ENCODE results near the gene EHD4.

DNA sequence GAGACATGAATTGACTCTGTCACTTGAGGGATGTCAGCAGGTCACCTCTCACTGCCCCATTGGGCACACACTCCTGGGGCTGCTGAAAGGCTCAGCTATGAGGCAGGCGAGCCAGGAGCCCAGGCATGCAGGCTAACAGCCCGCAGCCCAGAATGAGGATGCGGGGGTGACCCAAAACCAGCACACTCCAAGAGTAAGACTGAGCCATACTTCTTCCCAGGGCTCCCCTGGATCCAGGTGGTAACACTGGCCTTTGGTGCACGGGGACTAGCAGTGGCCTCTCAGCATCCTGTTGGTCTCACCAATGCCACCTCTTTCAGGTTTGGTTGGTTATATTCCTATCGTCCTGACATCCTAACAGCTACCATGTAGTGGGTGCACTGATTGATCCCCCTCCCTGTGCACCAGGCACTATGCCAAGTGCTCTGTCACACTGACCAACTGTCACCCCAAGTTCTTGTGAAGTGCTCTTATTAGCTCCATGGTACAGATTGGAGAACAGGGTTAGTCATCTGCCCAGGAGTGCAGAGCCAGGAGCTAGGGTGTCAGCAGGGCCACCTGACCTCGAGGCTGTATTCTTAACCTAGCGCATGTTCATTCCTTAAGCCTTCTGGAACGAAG, 53.7 kb downstream of the EHD4 start:
- no peak for TF ChIP-seq EZH2phosphoT487 (IDR thresholded peaks at IDR 0.05; ENCODE audit: low read length)
- TF ChIP-seq, protein P1, sequence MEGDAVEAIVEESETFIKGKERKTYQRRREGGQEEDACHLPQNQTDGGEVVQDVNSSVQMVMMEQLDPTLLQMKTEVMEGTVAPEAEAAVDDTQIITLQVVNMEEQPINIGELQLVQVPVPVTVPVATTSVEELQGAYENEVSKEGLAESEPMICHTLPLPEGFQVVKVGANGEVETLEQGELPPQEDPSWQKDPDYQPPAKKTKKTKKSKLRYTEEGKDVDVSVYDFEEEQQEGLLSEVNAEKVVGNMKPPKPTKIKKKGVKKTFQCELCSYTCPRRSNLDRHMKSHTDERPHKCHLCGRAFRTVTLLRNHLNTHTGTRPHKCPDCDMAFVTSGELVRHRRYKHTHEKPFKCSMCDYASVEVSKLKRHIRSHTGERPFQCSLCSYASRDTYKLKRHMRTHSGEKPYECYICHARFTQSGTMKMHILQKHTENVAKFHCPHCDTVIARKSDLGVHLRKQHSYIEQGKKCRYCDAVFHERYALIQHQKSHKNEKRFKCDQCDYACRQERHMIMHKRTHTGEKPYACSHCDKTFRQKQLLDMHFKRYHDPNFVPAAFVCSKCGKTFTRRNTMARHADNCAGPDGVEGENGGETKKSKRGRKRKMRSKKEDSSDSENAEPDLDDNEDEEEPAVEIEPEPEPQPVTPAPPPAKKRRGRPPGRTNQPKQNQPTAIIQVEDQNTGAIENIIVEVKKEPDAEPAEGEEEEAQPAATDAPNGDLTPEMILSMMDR (IDR thresholded peaks at IDR 0.05; ENCODE audit: low read length), result no peak

Data from MM.1S (cell line).